ENCODE measurements around the gene VMO1. TPM values are rescaled to one million over a fixed set of nuclear protein-coding genes. Genes with fewer than 3 reads are reported as not detected.

Gene VMO1
- polyA plus RNA-seq (0.14 to 0.42 TPM in 2 of 3 replicates, not detected in the other), polyA minus RNA-seq (not detected in 3 replicates)
- polyA plus RNA-seq (2011; ENCODE audit: low read depth) = not detected
- 0.23 TPM in 1 of 2 replicates, not detected in the other for polyA plus RNA-seq (2011; cell fraction: cytosol; rRNA removed)
- polyA plus RNA-seq (2011; cell fraction: nucleus; rRNA removed) = 0.48 TPM in 1 of 2 replicates, not detected in the other
- polyA plus RNA-seq (2012; ENCODE audit: low replicate concordance) = 0.25 and 0.58 TPM in 2 replicates
- polyA minus RNA-seq (2011; cell fraction: cytosol; rRNA and poly(A)+ RNA removed) = not detected
- polyA minus RNA-seq (2011; cell fraction: nucleus; rRNA and poly(A)+ RNA removed) = not detected in 2 replicates

- H3K4me3 ChIP-seq (ENCODE audit: control insufficient read depth in 2 of 3, extremely low read depth in 1 of 3, insufficient read depth in 2 of 3, low read depth in 1 of 3, low read length in 3 of 3) = peak within 1 kb of the TSS in 1 of 3 experiments; percentile 56
- H3K36me3 ChIP-seq (ENCODE audit: control insufficient read depth in 2 of 2, extremely low read depth in 1 of 2, insufficient read depth in 2 of 2, low read length in 2 of 2) = no peaks in the 10 kb centered on the region
- H2AFZ ChIP-seq (ENCODE audit: control insufficient read depth, low read length) = peak within 1 kb of the TSS; percentile 66
- DNase-seq (ENCODE audit: low read depth, low spot score) (no peak), FAIRE-seq (no peak)
- no peak within 1 kb of the TSS for H3K9ac ChIP-seq (ENCODE audit: control insufficient read depth, extremely low read depth, insufficient read depth, low read length)
- H3K9me3 ChIP-seq (ENCODE audit: control insufficient read depth, low read depth, low read length) = no peaks in the 10 kb centered on the region
- peaks cover 21% of the 10 kb centered on the region for H3K27me3 ChIP-seq (ENCODE audit: control insufficient read depth, extremely low read depth, insufficient read depth, low read length)
- H3K4me2 ChIP-seq (ENCODE audit: control insufficient read depth, extremely low read depth, insufficient read depth, low read depth, low read length) = peak within 1 kb of the TSS; percentile 68
- H3K79me2 ChIP-seq (ENCODE audit: control insufficient read depth, insufficient read depth, low read length) = peaks cover 6% of the 10 kb centered on the region
- TF ChIP-seq CTCF (optimal IDR thresholded peaks at IDR 0.05 in 1 of 3, IDR thresholded peaks at IDR 0.05 in 1 of 3, conservative IDR thresholded peaks at IDR 0.05 in 1 of 3; ENCODE audit: extremely low read depth in 1 of 3, insufficient read depth in 2 of 3, low read length in 3 of 3) (no peak), EZH2 (IDR thresholded peaks at IDR 0.05; ENCODE audit: low read length) (peak; percentile 35)
- no peaks in the 10 kb centered on the region for H4K20me1 ChIP-seq (ENCODE audit: control insufficient read depth, extremely low read depth, insufficient read depth, low read length)
- no peak within 1 kb of the TSS for H3K27ac ChIP-seq (ENCODE audit: control insufficient read depth, insufficient read depth, low read length)
- dilution Hi-C loops (cut with MboI; ENCODE audit: extremely low pct_ligation_motif_present, low sequenced_read_pairs) = no loop called here
- peaks cover 25% of the 10 kb centered on the region for H3K4me1 ChIP-seq (ENCODE audit: control insufficient read depth, extremely low read depth, insufficient read depth, low read length)
- no peaks in the 10 kb centered on the region for H3K9me1 ChIP-seq (ENCODE audit: control insufficient read depth, extremely low read depth, insufficient read depth, low read length)
These were observed at the start of gene VMO1 for GRCh38 chr17:4786106-4786511. VMO1 (minus strand) TSS chr17:4786364; CDS start chr17:4786352, 12 bp downstream.

GRCh38 chr17:4834681-4835020 is 48.5 kb upstream of the VMO1 start:
- Histone ChIP-seq H3K4me2 (ENCODE audit: control insufficient read depth, extremely low read depth, insufficient read depth, low read depth, low read length) (peak overlapping the region; percentile 100), H3K27ac (ENCODE audit: control insufficient read depth, insufficient read depth, low read length) (peak overlapping the region; percentile 81), H4K20me1 (ENCODE audit: control insufficient read depth, extremely low read depth, insufficient read depth, low read length) (peaks cover 6% of the 10 kb centered on the region), H3K36me3 (ENCODE audit: control insufficient read depth in 2 of 2, extremely low read depth in 1 of 2, insufficient read depth in 2 of 2, low read length in 2 of 2) (peaks cover 8 to 22% of the 10 kb centered on the region in 2 experiments), H3K9me1 (ENCODE audit: control insufficient read depth, extremely low read depth, insufficient read depth, low read length) (peaks cover 5% of the 10 kb centered on the region), H3K79me2 (ENCODE audit: control insufficient read depth, insufficient read depth, low read length) (peaks cover 62% of the 10 kb centered on the region), H2AFZ (ENCODE audit: control insufficient read depth, low read length) (no peak overlapping the region), H3K4me3 (ENCODE audit: control insufficient read depth in 2 of 3, extremely low read depth in 1 of 3, insufficient read depth in 2 of 3, low read depth in 1 of 3, low read length in 3 of 3) (peak overlapping the region; percentile 98 to 99 (median 99)), H3K4me1 (ENCODE audit: control insufficient read depth, extremely low read depth, insufficient read depth, low read length) (peaks cover 33% of the 10 kb centered on the region), H3K27me3 (ENCODE audit: control insufficient read depth, extremely low read depth, insufficient read depth, low read length) (no peaks in the 10 kb centered on the region), H3K9me3 (ENCODE audit: control insufficient read depth, low read depth, low read length) (no peaks in the 10 kb centered on the region), H3K9ac (ENCODE audit: control insufficient read depth, extremely low read depth, insufficient read depth, low read length) (peak overlapping the region; percentile 86)
- dilution Hi-C loops (cut with MboI; ENCODE audit: extremely low pct_ligation_motif_present, low sequenced_read_pairs) = no loop called here
- no peak for FAIRE-seq
- no peak for DNase-seq (ENCODE audit: low read depth, low spot score)
- TF ChIP-seq EZH2 (IDR thresholded peaks at IDR 0.05; ENCODE audit: low read length) (no peak), CTCF (optimal IDR thresholded peaks at IDR 0.05 in 1 of 3, IDR thresholded peaks at IDR 0.05 in 1 of 3, conservative IDR thresholded peaks at IDR 0.05 in 1 of 3; ENCODE audit: extremely low read depth in 1 of 3, insufficient read depth in 2 of 3, low read length in 3 of 3) (no peak)

Data from keratinocyte (primary cell).